ENCODE results near the gene IL18BP. TPM values are rescaled to one million over a fixed set of nuclear protein-coding genes. Genes with fewer than 3 reads are reported as not detected.

Gene IL18BP
- polyA plus RNA-seq, 1 experiment = 2.2 TPM

- no peak overlapping the region for H3K27ac ChIP-seq (ENCODE audit: low read depth, low read length)
- TF ChIP-seq CTCF (IDR thresholded peaks at IDR 0.05; ENCODE audit: low read depth, low read length) = no peak
- no peak for DNase-seq (ENCODE audit: low read depth, low spot score)
- POLR2A ChIA-PET = no interaction called here
- CTCF ChIA-PET = interaction anchor here (0.5 to 4.1 kb wide), 5 partner anchors 16 to 186 kb away, joined by 3 to 18 read pairs (median 3); no protein-coding TSS in a partner anchor
- no peaks in the 10 kb centered on the region for H3K27me3 ChIP-seq (ENCODE audit: control insufficient read depth, insufficient read depth, low read length)
- H3K4me3 ChIP-seq (ENCODE audit: low read depth, low read length) = no peak overlapping the region
- no peaks in the 10 kb centered on the region for H3K9me3 ChIP-seq (ENCODE audit: control insufficient read depth, insufficient read depth, low read length)
Measured at GRCh38 chr11:71998061-71998460, 648 bp upstream of the IL18BP start.

GRCh38 chr11:71999362-71999761, 653 bp downstream of the IL18BP start:
- TF ChIP-seq CTCF (IDR thresholded peaks at IDR 0.05; ENCODE audit: low read depth, low read length) = no peak
- no peaks in the 10 kb centered on the region for H3K27me3 ChIP-seq (ENCODE audit: control insufficient read depth, insufficient read depth, low read length)
- no peaks in the 10 kb centered on the region for H3K9me3 ChIP-seq (ENCODE audit: control insufficient read depth, insufficient read depth, low read length)
- POLR2A ChIA-PET = interaction anchor here (0.5 to 1.4 kb wide), 3 partner anchors 13 to 16 kb away, joined by 4 to 6 read pairs (median 4); no protein-coding TSS in a partner anchor
- DNase-seq (ENCODE audit: low read depth, low spot score) = no peak
- CTCF ChIA-PET = interaction anchor here (0.8 to 4.1 kb wide), 4 partner anchors 22 to 92 kb away, joined by 3 to 18 read pairs (median 6); no protein-coding TSS in a partner anchor
- peak overlapping the region; percentile 31 for H3K27ac ChIP-seq (ENCODE audit: low read depth, low read length)
- peak overlapping the region; percentile 17; the same call in 1 of the 2 replicates for H3K4me3 ChIP-seq (ENCODE audit: low read depth, low read length)

- no peak for DNase-seq (ENCODE audit: low read depth, low spot score)
- ChIA-PET POLR2A (interaction anchor here (1.3 to 1.4 kb wide), 2 partner anchors 14 to 16 kb away, joined by 4 read pairs; no protein-coding TSS in a partner anchor), CTCF (interaction anchor here (0.8 to 4.1 kb wide), 4 partner anchors 22 to 92 kb away, joined by 3 to 18 read pairs (median 6); no protein-coding TSS in a partner anchor)
- no peak overlapping the region for H3K27ac ChIP-seq (ENCODE audit: low read depth, low read length)
- no peaks in the 10 kb centered on the region for H3K27me3 ChIP-seq (ENCODE audit: control insufficient read depth, insufficient read depth, low read length)
- H3K9me3 ChIP-seq (ENCODE audit: control insufficient read depth, insufficient read depth, low read length) = no peaks in the 10 kb centered on the region
- H3K4me3 ChIP-seq (ENCODE audit: low read depth, low read length) = no peak overlapping the region
- TF ChIP-seq CTCF (IDR thresholded peaks at IDR 0.05; ENCODE audit: low read depth, low read length) = no peak
Measured at GRCh38 chr11:71999798-72000197, 1.1 kb downstream of the IL18BP start.

- no peaks in the 10 kb centered on the region for H3K9me3 ChIP-seq (ENCODE audit: control insufficient read depth, insufficient read depth, low read length)
- no peak for TF ChIP-seq CTCF (IDR thresholded peaks at IDR 0.05; ENCODE audit: low read depth, low read length)
- ChIA-PET CTCF (interaction anchor here (0.8 to 4.1 kb wide), 4 partner anchors 23 to 91 kb away, joined by 3 to 18 read pairs (median 6); no protein-coding TSS in a partner anchor), POLR2A (interaction anchor here (1.3 to 1.4 kb wide), 2 partner anchors 13 to 15 kb away, joined by 4 read pairs; no protein-coding TSS in a partner anchor)
- H3K27me3 ChIP-seq (ENCODE audit: control insufficient read depth, insufficient read depth, low read length) = no peaks in the 10 kb centered on the region
- no peak overlapping the region for H3K27ac ChIP-seq (ENCODE audit: low read depth, low read length)
- no peak overlapping the region for H3K4me3 ChIP-seq (ENCODE audit: low read depth, low read length)
- DNase-seq (ENCODE audit: low read depth, low spot score) = no peak
Measured at GRCh38 chr11:72000202-72000867, 1.6 kb downstream of the IL18BP start.

GRCh38 chr11:72001285-72001684, 2.6 kb downstream of the IL18BP start:
- ChIA-PET CTCF (interaction anchor here (1.0 kb wide), 1 partner anchor 430 kb away, joined by 4 read pairs; no protein-coding TSS in a partner anchor), POLR2A (no interaction called here)
- Histone ChIP-seq H3K27ac (ENCODE audit: low read depth, low read length) (no peak overlapping the region), H3K4me3 (ENCODE audit: low read depth, low read length) (no peak overlapping the region), H3K9me3 (ENCODE audit: control insufficient read depth, insufficient read depth, low read length) (no peaks in the 10 kb centered on the region), H3K27me3 (ENCODE audit: control insufficient read depth, insufficient read depth, low read length) (no peaks in the 10 kb centered on the region)
- DNase-seq (ENCODE audit: low read depth, low spot score) = no peak
- TF ChIP-seq CTCF (IDR thresholded peaks at IDR 0.05; ENCODE audit: low read depth, low read length) = no peak
